Measurements from ENCODE around the gene TIPARP.
"Not testable (repeated sequence)": the region's sequence is repeated elsewhere in the genome, so short reads cannot be mapped to it uniquely, and the experiment has no call there.

The TIPARP gene

GRCh38 chr3:156648086-156648485, 26.3 kb upstream of the TIPARP start:
- no peak for DNase-seq

GRCh38 chr3:156649681-156650080, 24.7 kb upstream of the TIPARP start:
- no peak for DNase-seq

- not testable (repeated sequence) for DNase-seq
Measured at GRCh38 chr3:156652661-156653060, 21.7 kb upstream of the TIPARP start.

GRCh38 chr3:156654834-156655233, 19.6 kb upstream of the TIPARP start:
- no peak for DNase-seq

GRCh38 chr3:156655819-156656550, 18.4 kb upstream of the TIPARP start:
- DNase-seq, result no peak

- no peak for DNase-seq
Measured at GRCh38 chr3:156657440-156657839, 16.9 kb upstream of the TIPARP start.

- no peak for DNase-seq
Measured at GRCh38 chr3:156657862-156658731, 16.3 kb upstream of the TIPARP start.

GRCh38 chr3:156658732-156659090, 15.7 kb upstream of the TIPARP start:
- DNase-seq, result no peak

- no peak for DNase-seq
Measured at GRCh38 chr3:156659260-156659659, 15.1 kb upstream of the TIPARP start.

GRCh38 chr3:156661155-156661554, 13.2 kb upstream of the TIPARP start:
- no peak for DNase-seq

- DNase-seq, result no peak
Measured at GRCh38 chr3:156664011-156664830, 10.2 kb upstream of the TIPARP start.

- no peak for DNase-seq
Measured at GRCh38 chr3:156664831-156665178, 9.6 kb upstream of the TIPARP start.

- DNase-seq, result no peak
Measured at GRCh38 chr3:156665291-156665690, 9.1 kb upstream of the TIPARP start.

- no peak for DNase-seq
Measured at GRCh38 chr3:156666073-156666472, 8.3 kb upstream of the TIPARP start.

- DNase-seq, result no peak
Measured at GRCh38 chr3:156668073-156668763, 6.2 kb upstream of the TIPARP start.

- DNase-seq, result no peak
Measured at GRCh38 chr3:156670077-156670476, 4.3 kb upstream of the TIPARP start.

- no peak for DNase-seq
Measured at GRCh38 chr3:156670652-156671051, 3.7 kb upstream of the TIPARP start.

GRCh38 chr3:156673732-156674045, 701 bp upstream of the TIPARP start:
- DNase-seq, result no peak

- peak; percentile 26 for DNase-seq
Measured at GRCh38 chr3:156674911-156675829, 780 bp downstream of the TIPARP start.

GRCh38 chr3:156675830-156676767, 1.7 kb downstream of the TIPARP start:
- peak; percentile 11 for DNase-seq

All from activated CD4-positive, alpha-beta T cell treated with anti-CD3 and anti-CD28 coated beads, Interleukin-2, amount 50 U/mL, for 1 hour (primary cell).